Measurements from ENCODE around the gene NUDT14.

NUDT14 gene

DNA sequence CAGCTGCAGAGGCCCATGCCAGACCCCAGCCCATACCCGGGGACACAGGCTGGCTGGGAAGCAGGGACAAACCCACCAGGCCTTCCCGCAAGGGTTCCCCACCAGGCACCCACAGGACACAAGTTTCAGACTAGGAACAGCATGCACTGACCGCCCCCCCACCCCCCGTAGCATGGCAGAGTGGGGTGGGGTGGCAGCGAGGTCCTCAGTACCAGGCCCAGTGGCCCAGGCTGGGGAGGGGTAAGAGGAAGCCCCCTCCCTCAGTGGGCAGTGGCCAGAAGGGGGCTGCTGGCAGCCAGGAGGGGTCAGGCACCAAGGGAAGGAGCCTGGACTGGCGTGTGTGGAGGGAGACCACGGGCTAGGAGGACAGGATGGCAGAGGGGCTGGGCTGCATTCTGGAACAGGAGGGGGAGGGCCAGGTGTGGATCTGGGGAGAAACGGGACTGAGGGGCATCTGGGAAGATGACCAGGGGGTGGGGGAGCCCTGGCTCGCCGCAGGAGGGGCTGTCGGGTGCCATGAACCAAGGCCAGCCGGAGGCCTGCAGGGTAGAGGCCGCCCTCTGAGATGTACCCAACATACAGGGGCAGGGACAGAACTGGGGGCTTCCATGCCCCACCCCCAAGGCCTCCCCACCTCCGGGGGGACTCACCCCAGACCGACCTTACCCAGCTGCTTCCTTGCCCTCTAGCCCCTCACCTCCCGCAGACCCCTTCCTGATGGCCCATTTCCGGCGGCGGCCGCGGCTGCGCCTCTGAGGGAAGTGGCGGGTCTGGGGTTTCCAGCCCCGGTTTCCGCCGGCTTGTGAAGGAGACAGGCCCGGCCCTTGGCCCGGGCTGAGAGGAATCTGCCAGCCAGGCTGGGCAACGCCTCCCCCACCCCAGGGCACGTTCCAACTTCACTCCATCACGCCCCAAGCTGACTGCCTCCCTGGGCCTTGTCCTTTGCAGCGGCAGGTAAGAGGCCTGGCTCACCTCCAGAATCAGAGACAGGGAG, 6.9 kb downstream of the NUDT14 start:
- DNase-seq (ENCODE audit: low read depth), result no peak

GRCh38 chr14:105173145-105173544, 8.0 kb downstream of the NUDT14 start:
- DNase-seq (ENCODE audit: low read depth), result no peak

GRCh38 chr14:105172476-105172875, 8.6 kb downstream of the NUDT14 start:
- no peak for DNase-seq (ENCODE audit: low read depth)

- no peak for DNase-seq (ENCODE audit: low read depth)
Observed at GRCh38 chr14:105171004-105171673, 10.0 kb downstream of the NUDT14 start.

GRCh38 chr14:105169776-105170655, 11.1 kb downstream of the NUDT14 start:
- DNase-seq (ENCODE audit: low read depth), result no peak

DNA sequence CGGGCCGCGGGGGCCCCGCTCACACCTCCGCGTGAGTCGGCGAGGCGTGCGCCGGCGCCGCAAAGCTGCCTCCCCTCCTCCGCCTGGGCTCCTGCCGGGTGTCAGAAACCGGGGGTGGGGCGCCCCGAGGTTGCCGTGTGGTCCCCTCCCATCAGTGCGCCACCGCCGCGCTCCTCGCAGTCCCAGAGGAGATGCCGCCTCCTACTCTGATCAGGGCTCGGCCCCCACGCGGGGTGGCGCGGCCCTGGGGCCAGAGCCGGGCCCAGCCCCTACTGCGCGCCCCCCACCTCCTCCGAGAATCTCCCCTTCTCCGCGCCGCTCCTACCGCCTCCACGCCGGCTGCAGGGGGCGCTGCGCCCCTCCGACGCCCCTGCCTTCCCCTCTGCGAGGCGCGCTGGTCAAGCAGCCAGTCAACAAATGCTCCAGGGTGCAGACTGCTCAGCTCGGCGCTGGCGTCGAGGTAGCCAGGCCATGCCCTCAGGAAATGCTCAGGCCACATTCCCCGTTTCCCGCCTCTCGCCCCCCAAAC, 12.1 kb downstream of the NUDT14 start:
- no peak for DNase-seq (ENCODE audit: low read depth)

GRCh38 chr14:105168496-105168978, 12.6 kb downstream of the NUDT14 start, which contains the start of gene JAG2:
JAG2 (minus strand) TSS chr14:105168776; CDS start chr14:105168420, 356 bp downstream.
- no peak for DNase-seq (ENCODE audit: low read depth)

DNA sequence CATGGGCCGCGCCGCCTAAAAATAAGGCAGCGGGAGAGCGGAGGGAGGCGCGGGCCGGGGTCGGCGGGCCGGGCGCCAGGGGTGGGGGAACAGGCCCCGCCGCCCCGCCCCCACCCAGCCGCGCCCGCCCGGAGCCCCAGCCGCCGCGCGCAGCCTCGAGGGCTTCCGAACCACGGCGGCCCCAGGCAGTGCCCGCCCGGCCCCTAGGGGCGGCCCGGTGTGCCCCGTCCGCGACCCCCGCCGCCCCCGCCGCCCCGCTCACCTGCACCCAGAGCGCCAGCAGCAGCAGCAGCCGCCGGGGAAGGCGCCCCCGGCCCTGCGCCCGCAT, 13.1 kb downstream of the NUDT14 start:
- DNase-seq (ENCODE audit: low read depth), result no peak

- DNase-seq (ENCODE audit: low read depth), result no peak
Observed at GRCh38 chr14:105167303-105168092, 13.6 kb downstream of the NUDT14 start.

DNA sequence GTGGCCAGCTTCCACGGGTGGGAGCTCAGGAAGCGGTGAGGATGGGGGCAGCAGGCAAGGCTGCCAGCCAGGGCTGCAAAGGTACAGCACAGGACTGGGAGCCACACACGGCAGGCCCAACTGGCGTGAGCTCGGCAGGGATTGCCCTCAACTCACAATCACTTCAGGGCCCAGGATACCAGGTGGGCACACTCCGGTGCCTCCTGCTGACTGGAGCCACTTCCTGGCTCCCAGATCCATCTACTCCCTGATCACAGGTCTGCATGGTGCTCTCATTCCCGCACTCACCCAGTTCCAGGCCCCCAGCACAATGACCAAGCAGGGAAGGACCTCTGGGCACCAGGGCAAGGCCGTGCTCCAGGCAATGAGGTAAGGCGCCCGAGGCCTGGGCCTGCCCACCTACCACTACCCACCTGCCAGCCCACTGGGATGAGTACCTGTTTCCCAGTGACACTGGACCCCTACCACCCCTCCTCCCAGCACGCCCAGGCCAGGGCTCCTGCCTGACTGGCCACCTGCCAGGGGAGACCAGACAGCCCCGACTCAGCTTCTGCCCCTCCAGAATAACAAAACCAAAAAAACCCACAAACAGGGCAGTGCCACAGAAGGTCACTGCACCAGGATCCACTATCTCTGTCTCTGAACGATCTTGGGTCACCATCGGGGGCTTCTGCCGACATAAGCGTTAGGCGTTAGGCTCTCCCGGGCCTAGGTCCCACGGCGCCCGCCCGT, 14.4 kb downstream of the NUDT14 start:
- DNase-seq (ENCODE audit: low read depth), result no peak

- no peak for DNase-seq (ENCODE audit: low read depth)
Observed at GRCh38 chr14:105165761-105166485, 15.2 kb downstream of the NUDT14 start.

DNA sequence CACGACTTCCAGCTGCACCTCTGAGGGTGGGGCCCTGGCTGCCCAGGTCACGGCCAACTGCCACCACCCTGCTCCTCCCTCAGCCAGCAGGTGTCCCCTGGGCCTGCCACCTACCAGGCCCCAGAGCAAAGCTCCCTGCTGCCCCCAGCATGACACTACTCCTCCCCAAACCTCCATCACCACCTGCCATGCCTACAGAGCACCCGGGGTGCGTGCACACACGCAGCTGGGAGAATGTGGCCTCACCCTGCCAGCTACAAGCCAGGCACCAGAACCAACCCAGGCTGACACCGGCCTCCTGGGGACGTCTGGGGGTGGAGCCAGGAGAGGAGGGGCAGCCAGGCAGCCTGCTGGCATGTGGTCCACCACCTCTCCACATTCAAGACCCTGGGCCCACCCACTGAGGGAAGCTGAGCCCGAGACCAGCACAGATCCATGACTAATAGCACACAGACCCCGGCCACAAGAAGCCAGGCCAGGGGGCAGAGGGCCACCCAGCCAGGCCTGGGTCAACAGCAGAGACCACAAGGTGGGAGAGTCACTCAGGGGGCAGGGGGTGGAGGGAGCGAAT, 15.9 kb downstream of the NUDT14 start:
- no peak for DNase-seq (ENCODE audit: low read depth)

DNA sequence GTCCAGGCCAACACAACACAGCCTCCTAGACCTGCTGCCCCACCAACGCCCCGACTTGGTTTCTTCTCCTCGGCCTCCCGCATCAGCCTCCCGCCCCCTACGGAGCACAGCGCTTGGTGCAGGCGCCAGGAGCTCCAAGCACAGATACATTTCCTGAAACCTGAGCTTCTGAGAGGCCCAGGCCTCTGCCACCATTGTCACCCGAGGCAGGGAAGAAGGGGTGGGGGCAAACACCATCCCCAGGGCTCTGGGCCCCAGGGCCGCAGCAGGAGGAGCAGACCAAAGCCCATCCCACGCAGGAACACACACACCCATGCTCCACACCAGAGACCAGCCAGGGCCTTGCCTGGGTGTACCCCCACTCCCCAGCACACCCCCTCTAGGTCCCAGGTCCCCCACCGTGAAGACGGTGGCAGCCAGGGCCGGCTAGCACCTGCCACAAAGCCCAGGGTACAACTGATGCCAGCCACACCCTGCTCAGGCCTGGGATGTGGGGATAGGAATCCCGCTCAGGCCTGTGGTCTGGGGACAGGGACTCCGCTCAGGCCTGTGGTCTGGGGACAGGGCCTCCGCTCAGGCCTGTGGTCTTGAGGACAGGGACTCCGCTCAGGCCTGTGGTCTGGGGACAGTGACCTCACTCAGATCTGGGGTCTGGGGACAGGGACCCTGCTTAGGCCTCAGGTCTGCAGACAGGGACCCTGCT, 17.9 kb downstream of the NUDT14 start:
- no peak for DNase-seq (ENCODE audit: low read depth)

DNA sequence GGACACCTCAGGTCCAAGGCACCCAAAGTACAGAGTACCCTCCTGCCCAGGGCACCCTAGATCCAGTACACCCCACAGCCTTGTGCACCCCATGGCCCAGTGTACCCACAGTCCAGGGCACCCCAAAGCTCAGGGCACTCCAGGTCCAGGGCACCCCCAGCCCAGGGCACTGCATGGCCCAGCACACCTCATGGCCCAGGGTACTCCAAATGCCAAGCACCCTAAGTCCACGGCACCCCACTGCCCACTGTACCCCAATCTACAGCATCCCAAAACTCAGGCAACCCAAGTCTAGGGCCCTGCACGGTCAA, 18.5 kb downstream of the NUDT14 start:
- DNase-seq (ENCODE audit: low read depth), result no peak

GRCh38 chr14:105161964-105162668, 19.0 kb downstream of the NUDT14 start:
- DNase-seq (ENCODE audit: low read depth), result no peak

DNA sequence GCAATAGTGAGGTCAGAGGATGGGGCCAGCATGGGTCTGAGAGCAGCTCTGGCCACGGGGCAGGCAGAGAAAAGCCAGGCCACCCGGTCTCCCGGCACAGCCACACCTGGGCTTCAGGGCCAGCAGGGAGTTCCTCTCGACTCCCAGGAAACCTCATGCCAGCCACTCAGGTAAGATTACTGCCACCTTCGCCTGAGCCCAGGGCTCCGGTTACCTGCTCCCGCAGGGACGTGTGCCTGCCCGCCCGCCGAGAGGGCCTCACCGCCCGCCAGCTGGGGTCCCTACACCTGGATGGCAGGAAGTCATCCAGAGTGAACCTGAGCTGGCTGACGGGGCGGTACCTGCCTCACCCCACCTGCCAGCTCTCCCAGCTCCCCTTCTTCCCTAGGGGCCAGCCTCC, 19.8 kb downstream of the NUDT14 start:
- no peak for DNase-seq (ENCODE audit: low read depth)

DNA sequence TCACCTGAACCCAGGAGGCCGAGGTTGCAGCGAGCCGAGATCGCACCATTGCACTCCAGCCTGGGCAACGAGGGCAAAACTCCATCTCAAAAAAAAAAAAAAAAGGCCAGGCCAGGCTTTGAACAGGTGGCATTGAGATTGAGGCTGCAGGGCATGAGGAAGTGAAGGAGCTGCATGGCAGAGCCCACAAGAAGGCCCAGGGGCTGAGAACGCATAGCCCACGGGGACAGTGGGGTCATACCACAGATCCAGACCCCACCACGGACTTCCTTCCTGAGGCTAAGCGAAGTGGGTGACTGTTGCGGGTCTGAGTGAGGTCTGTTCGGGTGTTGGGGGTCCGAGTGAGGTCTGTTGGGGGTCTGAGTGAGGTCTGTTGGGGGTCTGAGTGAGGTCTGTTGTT, 20.3 kb downstream of the NUDT14 start:
- DNase-seq (ENCODE audit: low read depth), result no peak

DNA sequence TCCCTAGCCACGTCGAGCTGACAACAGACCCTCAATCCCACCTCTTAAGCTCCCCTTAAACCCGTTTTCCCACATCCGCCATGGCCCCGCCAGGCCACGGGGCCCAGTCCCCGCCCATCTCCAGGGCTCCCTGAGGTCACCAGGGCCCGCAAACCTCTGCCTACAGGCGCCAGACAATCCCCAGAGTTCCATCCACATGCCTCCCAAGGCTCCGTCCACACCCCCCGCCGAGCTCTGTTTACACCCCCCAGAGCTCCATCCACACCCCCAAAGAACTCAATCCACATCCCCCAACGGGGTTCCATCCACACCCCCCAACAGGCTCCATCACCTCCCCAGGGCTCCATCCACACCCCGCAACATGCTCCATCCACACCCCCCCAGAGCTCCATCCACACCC, 21.8 kb downstream of the NUDT14 start:
- no peak for DNase-seq (ENCODE audit: low read depth)

All from stromal cell of bone marrow (primary cell).